C4-2B (cell line): ENCODE measurements around the gene DAP3.

Experiments
- ZFX ChIP-seq: fragments of 450-650 bp; IDR thresholded peaks from 2 replicates; pipeline ENCODE4 v1.6.1; 2017
- TF ChIP-seq, protein P1 (sequence below): fragments of 450-650 bp; conservative IDR thresholded peaks from 2 replicates; pipeline ENCODE4 v1.5.1; 2017; ENCODE audit warnings: mild to moderate bottlenecking

- TF ChIP-seq, protein P1, sequence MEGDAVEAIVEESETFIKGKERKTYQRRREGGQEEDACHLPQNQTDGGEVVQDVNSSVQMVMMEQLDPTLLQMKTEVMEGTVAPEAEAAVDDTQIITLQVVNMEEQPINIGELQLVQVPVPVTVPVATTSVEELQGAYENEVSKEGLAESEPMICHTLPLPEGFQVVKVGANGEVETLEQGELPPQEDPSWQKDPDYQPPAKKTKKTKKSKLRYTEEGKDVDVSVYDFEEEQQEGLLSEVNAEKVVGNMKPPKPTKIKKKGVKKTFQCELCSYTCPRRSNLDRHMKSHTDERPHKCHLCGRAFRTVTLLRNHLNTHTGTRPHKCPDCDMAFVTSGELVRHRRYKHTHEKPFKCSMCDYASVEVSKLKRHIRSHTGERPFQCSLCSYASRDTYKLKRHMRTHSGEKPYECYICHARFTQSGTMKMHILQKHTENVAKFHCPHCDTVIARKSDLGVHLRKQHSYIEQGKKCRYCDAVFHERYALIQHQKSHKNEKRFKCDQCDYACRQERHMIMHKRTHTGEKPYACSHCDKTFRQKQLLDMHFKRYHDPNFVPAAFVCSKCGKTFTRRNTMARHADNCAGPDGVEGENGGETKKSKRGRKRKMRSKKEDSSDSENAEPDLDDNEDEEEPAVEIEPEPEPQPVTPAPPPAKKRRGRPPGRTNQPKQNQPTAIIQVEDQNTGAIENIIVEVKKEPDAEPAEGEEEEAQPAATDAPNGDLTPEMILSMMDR: no peak
- TF ChIP-seq ZFX: no peak
These were observed 17.1 kb upstream of the DAP3 start for GRCh38 chr1:155671750-155672149.
